GM13977 (cell line): ENCODE data around the gene SCFD2.

Source experiments
- DNase-seq: peaks from one replicate; pipeline ENCODE4 v3.0.0; 2012; ENCODE audit warnings: low spot score
- in situ Hi-C: fragments of 300-500 bp; cut with MboI; formaldehyde crosslinking; loops from one replicate; pipeline ENCODE4 v1.12.0; 2022; ENCODE audit warnings: low sequenced_read_pairs, low pct_unique_long_range_greater_than_20kb, mixed read lengths, inconsistent platforms; ENCODE audit not compliant: unreplicated experiment
- TF ChIP-seq, protein P1 (sequence below): IDR thresholded peaks from 2 replicates; pipeline ENCODE4 v1.5.1; 2012; ENCODE audit warnings: mild to moderate bottlenecking, control low read depth; ENCODE audit not compliant: insufficient read depth; ENCODE audit errors: extremely low read depth, missing control alignments

Gene SCFD2

GRCh38 chr4:53101191-53101581 lies 264.7 kb downstream of the SCFD2 start:
- TF ChIP-seq, protein P1, sequence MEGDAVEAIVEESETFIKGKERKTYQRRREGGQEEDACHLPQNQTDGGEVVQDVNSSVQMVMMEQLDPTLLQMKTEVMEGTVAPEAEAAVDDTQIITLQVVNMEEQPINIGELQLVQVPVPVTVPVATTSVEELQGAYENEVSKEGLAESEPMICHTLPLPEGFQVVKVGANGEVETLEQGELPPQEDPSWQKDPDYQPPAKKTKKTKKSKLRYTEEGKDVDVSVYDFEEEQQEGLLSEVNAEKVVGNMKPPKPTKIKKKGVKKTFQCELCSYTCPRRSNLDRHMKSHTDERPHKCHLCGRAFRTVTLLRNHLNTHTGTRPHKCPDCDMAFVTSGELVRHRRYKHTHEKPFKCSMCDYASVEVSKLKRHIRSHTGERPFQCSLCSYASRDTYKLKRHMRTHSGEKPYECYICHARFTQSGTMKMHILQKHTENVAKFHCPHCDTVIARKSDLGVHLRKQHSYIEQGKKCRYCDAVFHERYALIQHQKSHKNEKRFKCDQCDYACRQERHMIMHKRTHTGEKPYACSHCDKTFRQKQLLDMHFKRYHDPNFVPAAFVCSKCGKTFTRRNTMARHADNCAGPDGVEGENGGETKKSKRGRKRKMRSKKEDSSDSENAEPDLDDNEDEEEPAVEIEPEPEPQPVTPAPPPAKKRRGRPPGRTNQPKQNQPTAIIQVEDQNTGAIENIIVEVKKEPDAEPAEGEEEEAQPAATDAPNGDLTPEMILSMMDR, result no peak
- no peak for DNase-seq
- in situ Hi-C loops, result no loop called here

DNA sequence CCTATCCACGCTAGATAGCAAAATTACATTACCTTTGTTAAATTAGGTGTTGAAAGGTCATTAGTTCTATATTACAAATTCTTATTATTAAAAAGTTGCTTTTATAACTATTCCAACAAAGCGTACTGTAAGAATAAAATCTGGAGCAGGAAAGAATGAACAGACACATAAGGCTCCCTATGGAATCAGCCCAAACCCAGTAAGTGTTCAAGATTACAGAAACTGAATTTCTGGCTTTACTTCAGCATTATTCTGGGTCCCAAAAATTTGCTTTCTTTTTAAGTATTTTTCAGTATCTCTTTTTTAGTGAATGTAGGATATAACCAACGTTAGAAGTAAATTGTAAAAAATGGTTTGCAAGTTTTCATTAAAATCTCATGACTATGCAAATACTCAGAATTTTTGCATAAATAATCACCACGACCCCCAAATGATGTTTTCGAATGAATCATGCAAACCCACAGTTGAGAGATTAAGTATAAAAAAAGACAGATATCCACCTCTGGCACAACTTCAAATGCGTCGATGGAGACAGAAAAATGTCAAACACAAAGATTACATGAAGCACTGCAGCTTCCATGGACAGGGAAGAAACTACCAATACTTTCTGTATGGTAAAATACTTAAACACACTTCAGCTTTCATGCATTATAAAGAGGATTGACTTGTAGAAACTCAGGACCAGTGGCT lies 265.2 kb downstream of the SCFD2 start:
- DNase-seq, result no peak
- in situ Hi-C loops, result no loop called here
- TF ChIP-seq, protein P1, result no peak

GRCh38 chr4:53098681-53099121 lies 267.2 kb downstream of the SCFD2 start:
- in situ Hi-C loops, result no loop called here
- TF ChIP-seq, protein P1, result no peak
- DNase-seq, result no peak

GRCh38 chr4:53094040-53094439 lies 271.8 kb downstream of the SCFD2 start:
- no peak for DNase-seq
- TF ChIP-seq, protein P1, result no peak
- in situ Hi-C loops, result no loop called here

GRCh38 chr4:53089936-53090729 lies 275.7 kb downstream of the SCFD2 start:
- TF ChIP-seq, protein P1, result no peak
- in situ Hi-C loops, result no loop called here
- DNase-seq, result no peak

DNA sequence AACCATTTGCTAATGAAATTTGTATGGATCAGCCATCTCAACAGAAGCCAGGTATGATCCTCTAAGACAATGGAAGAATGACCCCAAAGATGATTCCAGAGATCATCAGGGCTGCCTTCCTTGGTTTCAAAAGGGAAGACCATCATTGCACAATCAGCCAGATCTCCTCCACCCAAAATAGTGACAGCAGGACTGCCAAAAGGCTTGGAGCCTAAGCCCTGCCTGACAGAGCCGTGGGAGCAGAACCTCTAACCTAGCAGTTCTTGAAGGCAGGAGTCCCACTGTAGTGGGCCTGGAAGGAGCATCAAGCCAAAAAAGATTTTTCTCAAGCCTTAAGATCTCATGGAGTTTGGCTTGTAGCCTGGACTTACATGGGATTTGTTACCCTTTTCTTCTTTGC lies 277.7 kb downstream of the SCFD2 start:
- DNase-seq, result no peak
- in situ Hi-C loops, result no loop called here
- TF ChIP-seq, protein P1, result no peak
